NB4 (cell line): ENCODE data around the gene OCRL.

ENCODE experiments used
- DNase-seq: peaks from one replicate; pipeline ENCODE4 v3.0.0; 2010; ENCODE audit warnings: low read depth
- H3K4me3 ChIP-seq: one replicate; pipeline ENCODE4 v1.5.1; 2011; ENCODE audit warnings: mild to moderate bottlenecking, low read depth, low read length, moderate library complexity
- CTCF ChIP-seq: IDR thresholded peaks from one replicate; pipeline ENCODE4 v1.5.1; 2012; ENCODE audit warnings: low read depth, low read length
- MAX ChIP-seq: IDR thresholded peaks from 2 replicates; pipeline ENCODE4 v1.6.1; 2011; ENCODE audit warnings: low read depth, low read length
- MYC ChIP-seq: IDR thresholded peaks from 2 replicates; pipeline ENCODE4 v1.6.1; 2011; ENCODE audit warnings: low read depth, low read length
- POLR2A ChIP-seq: IDR thresholded peaks from 2 replicates; pipeline ENCODE4 v1.6.1; 2011; ENCODE audit warnings: mild to moderate bottlenecking; ENCODE audit not compliant: insufficient read length; ENCODE audit errors: extremely low read depth

Gene OCRL

GRCh38 chrX:129585691-129586090, 45.6 kb downstream of the OCRL start:
- H3K4me3 ChIP-seq = no peak overlapping the region
- no peak for TF ChIP-seq CTCF
- TF ChIP-seq MYC = no peak
- TF ChIP-seq MAX = no peak
- no peak for TF ChIP-seq POLR2A
- peak; percentile 52 for DNase-seq

- H3K4me3 ChIP-seq = no peak overlapping the region
- TF ChIP-seq MAX (no peak), MYC (no peak), CTCF (no peak), POLR2A (no peak)
- no peak for DNase-seq
Measured at GRCh38 chrX:129586446-129586845, 46.4 kb downstream of the OCRL start.

- DNase-seq = no peak
- no peak overlapping the region for H3K4me3 ChIP-seq
- TF ChIP-seq MYC (no peak), POLR2A (no peak), CTCF (no peak), MAX (no peak)
Measured at GRCh38 chrX:129590596-129590995, 50.5 kb downstream of the OCRL start.

GRCh38 chrX:129593137-129593536, 53.1 kb downstream of the OCRL start:
- TF ChIP-seq POLR2A (no peak), MAX (no peak), MYC (no peak), CTCF (no peak)
- no peak overlapping the region for H3K4me3 ChIP-seq
- DNase-seq = no peak

GRCh38 chrX:129594781-129595180, 54.7 kb downstream of the OCRL start:
- TF ChIP-seq POLR2A (no peak), MYC (no peak), MAX (no peak), CTCF (no peak)
- no peak for DNase-seq
- no peak overlapping the region for H3K4me3 ChIP-seq

- H3K4me3 ChIP-seq = no peak overlapping the region
- no peak for TF ChIP-seq POLR2A
- no peak for TF ChIP-seq MYC
- TF ChIP-seq CTCF = no peak
- TF ChIP-seq MAX = no peak
- DNase-seq = no peak
Measured at GRCh38 chrX:129596077-129596476, 56.0 kb downstream of the OCRL start.
